ENCODE measurements around the gene RNF14. TPM values are rescaled to one million over a fixed set of nuclear protein-coding genes. Genes with fewer than 3 reads are reported as not detected.

RNF14 gene
- total RNA-seq, 1 donor from 2014 or later: 30.4 TPM

DNA sequence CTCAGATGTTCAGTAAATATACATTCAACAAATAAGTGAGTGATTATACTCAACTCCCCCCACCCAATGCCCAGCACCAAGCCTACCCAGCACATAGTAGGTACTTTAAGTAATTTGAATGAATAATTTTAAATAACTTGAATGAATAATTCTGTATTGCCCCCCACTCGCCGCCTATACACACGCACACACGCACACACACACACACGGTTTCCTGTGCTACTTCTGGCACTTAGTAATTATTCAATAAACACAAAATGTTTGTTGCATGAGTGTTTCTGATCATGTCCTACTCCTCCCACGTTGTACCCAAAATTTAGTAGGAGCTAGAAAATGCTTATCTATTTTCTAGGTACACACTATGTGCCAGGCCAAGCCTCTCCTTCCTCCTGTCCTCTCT lies 27.1 kb upstream of the RNF14 start:
- Mint-ChIP-seq H3K9me3 (no peaks in the 10 kb centered on the region), H3K27ac (no peak overlapping the region), H3K27me3 (no peaks in the 10 kb centered on the region), H3K4me3 (no peak overlapping the region), H3K36me3 (ENCODE audit: low read depth) (peaks cover 32% of the 10 kb centered on the region), H3K4me1 (no peaks in the 10 kb centered on the region)
- ChIA-PET POLR2A (interaction anchor here (0.6 to 2.1 kb wide), 2 partner anchors 18 to 195 kb away, joined by 7 to 12 read pairs; partner anchors contain the start of gene DELE1), CTCF (interaction anchor here (1.0 to 4.3 kb wide), 2 partner anchors 19 to 28 kb away, joined by 3 to 16 read pairs; partner anchors contain the start of gene RNF14)
- TF ChIP-seq, protein P1, sequence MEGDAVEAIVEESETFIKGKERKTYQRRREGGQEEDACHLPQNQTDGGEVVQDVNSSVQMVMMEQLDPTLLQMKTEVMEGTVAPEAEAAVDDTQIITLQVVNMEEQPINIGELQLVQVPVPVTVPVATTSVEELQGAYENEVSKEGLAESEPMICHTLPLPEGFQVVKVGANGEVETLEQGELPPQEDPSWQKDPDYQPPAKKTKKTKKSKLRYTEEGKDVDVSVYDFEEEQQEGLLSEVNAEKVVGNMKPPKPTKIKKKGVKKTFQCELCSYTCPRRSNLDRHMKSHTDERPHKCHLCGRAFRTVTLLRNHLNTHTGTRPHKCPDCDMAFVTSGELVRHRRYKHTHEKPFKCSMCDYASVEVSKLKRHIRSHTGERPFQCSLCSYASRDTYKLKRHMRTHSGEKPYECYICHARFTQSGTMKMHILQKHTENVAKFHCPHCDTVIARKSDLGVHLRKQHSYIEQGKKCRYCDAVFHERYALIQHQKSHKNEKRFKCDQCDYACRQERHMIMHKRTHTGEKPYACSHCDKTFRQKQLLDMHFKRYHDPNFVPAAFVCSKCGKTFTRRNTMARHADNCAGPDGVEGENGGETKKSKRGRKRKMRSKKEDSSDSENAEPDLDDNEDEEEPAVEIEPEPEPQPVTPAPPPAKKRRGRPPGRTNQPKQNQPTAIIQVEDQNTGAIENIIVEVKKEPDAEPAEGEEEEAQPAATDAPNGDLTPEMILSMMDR (IDR thresholded peaks at IDR 0.05): no peak
- intact Hi-C loops (cut with micrococcal nuclease): no loop called here
- DNase-seq (no peak), ATAC-seq (ENCODE audit: low read depth) (no peak)

DNA sequence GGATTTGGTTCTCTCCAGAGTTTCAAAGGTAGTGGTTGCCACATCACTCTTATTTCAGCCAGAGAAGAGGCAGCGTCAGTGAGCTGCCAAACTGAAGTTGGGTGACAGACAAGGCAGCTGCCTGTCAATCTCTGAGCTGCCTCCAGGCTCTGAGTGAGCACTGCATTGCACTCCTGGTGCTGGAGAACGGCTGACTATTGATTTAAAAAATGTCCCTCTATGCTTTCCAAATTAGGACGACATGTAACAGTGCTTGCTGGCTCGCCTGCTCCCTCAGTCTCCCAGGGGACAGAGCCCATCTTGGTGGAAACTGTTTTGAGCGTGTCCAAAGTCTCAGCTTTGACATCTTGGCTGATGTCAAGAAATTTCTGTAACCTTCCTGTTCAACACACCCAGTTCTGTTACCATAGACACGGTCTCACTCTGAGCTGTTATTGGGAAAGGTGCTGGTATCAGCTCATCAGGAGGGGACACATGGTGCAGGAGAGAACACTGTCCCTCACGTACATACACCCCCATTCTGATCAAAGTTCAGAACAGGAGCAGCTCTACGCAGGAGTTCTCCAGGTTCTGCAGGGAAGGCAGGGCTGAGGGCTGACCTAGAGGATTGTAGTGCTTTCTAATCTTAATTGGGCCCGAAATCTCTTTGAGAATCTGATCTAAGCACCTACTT lies 26.6 kb upstream of the RNF14 start:
- no peaks in the 10 kb centered on the region for H3K27me3 Mint-ChIP-seq
- intact Hi-C loops (cut with micrococcal nuclease): no loop called here
- no peak overlapping the region for H3K27ac Mint-ChIP-seq
- ATAC-seq (ENCODE audit: low read depth): no peak
- no peaks in the 10 kb centered on the region for H3K9me3 Mint-ChIP-seq
- H3K4me3 Mint-ChIP-seq: no peak overlapping the region
- ChIA-PET CTCF (interaction anchor here (4.3 kb wide), 1 partner anchor 18 kb away, joined by 16 read pairs; no protein-coding TSS in a partner anchor), POLR2A (interaction anchor here (0.6 to 1.1 kb wide), 2 partner anchors 15 to 195 kb away, joined by 3 to 12 read pairs; no protein-coding TSS in a partner anchor)
- TF ChIP-seq, protein P1 (IDR thresholded peaks at IDR 0.05): no peak
- no peak for DNase-seq
- no peaks in the 10 kb centered on the region for H3K4me1 Mint-ChIP-seq
- peaks cover 28% of the 10 kb centered on the region for H3K36me3 Mint-ChIP-seq (ENCODE audit: low read depth)

GRCh38 chr5:141944076-141944475 lies 24.8 kb upstream of the RNF14 start:
- H3K9me3 Mint-ChIP-seq: no peaks in the 10 kb centered on the region
- no peak for DNase-seq
- no peaks in the 10 kb centered on the region for H3K27me3 Mint-ChIP-seq
- no peaks in the 10 kb centered on the region for H3K4me1 Mint-ChIP-seq
- no peak overlapping the region for H3K27ac Mint-ChIP-seq
- POLR2A ChIA-PET: no interaction called here
- no peak for ATAC-seq (ENCODE audit: low read depth)
- intact Hi-C loops (cut with micrococcal nuclease): no loop called here
- CTCF ChIA-PET: interaction anchor here (4.3 kb wide), 1 partner anchor 16 kb away, joined by 16 read pairs; no protein-coding TSS in a partner anchor
- no peak overlapping the region for H3K4me3 Mint-ChIP-seq
- peaks cover 18% of the 10 kb centered on the region for H3K36me3 Mint-ChIP-seq (ENCODE audit: low read depth)
- TF ChIP-seq, protein P1 (IDR thresholded peaks at IDR 0.05): no peak

GRCh38 chr5:141945511-141946051 lies 23.3 kb upstream of the RNF14 start:
- H3K9me3 Mint-ChIP-seq: no peaks in the 10 kb centered on the region
- H3K27ac Mint-ChIP-seq: no peak overlapping the region
- H3K27me3 Mint-ChIP-seq: no peaks in the 10 kb centered on the region
- TF ChIP-seq, protein P1 (IDR thresholded peaks at IDR 0.05): no peak
- intact Hi-C loops (cut with micrococcal nuclease): no loop called here
- H3K4me3 Mint-ChIP-seq: no peak overlapping the region
- ATAC-seq (ENCODE audit: low read depth): no peak
- POLR2A ChIA-PET: no interaction called here
- CTCF ChIA-PET: interaction anchor here (1.3 kb wide), 1 partner anchor 15 kb away, joined by 5 read pairs; no protein-coding TSS in a partner anchor
- DNase-seq: no peak
- peaks cover 6% of the 10 kb centered on the region for H3K36me3 Mint-ChIP-seq (ENCODE audit: low read depth)
- H3K4me1 Mint-ChIP-seq: no peaks in the 10 kb centered on the region

DNA sequence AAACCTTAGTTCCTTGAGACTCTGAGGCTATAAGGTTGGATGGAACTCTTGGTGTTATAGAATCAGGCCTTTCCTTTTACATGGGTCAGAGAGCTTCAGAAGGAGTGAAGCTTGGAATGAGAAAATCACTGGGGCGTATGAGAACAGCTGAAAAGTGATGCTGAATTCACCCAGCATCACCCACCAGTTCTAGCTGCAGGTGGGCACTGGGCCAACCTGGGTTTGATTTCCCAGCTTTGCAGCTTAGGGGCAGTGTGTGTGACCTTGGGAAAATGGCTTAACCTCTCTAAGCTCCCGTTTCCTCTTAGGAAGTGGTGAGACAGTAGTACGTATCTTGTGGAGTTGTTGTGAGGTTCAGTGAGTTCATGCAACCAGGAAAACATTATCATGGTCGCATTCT lies 21.6 kb upstream of the RNF14 start:
- intact Hi-C loops (cut with micrococcal nuclease): no loop called here
- H3K4me1 Mint-ChIP-seq: peaks cover 4% of the 10 kb centered on the region
- H3K36me3 Mint-ChIP-seq (ENCODE audit: low read depth): no peaks in the 10 kb centered on the region
- H3K4me3 Mint-ChIP-seq: no peak overlapping the region
- CTCF ChIA-PET: interaction anchor here (0.7 kb wide), 1 partner anchor 22 kb away, joined by 3 read pairs; the partner anchor contains the start of gene RNF14
- ATAC-seq (ENCODE audit: low read depth) (no peak), DNase-seq (no peak)
- H3K27ac Mint-ChIP-seq: no peak overlapping the region
- POLR2A ChIA-PET: no interaction called here
- H3K9me3 Mint-ChIP-seq: no peaks in the 10 kb centered on the region
- TF ChIP-seq, protein P1 (IDR thresholded peaks at IDR 0.05): no peak
- no peaks in the 10 kb centered on the region for H3K27me3 Mint-ChIP-seq

Measured in activated B cell treated with CpG ODN at 0.5 μM for 24 hours (primary cell).